ENCODE data around the gene FAM167B. TPM values are rescaled to one million over a fixed set of nuclear protein-coding genes. Genes with fewer than 3 reads are reported as not detected.
"Not testable (repeated sequence)": the region's sequence is repeated elsewhere in the genome, so short reads cannot be mapped to it uniquely, and the experiment has no call there.

The FAM167B gene
- total RNA-seq, 1 donor = 5.2 TPM

DNA sequence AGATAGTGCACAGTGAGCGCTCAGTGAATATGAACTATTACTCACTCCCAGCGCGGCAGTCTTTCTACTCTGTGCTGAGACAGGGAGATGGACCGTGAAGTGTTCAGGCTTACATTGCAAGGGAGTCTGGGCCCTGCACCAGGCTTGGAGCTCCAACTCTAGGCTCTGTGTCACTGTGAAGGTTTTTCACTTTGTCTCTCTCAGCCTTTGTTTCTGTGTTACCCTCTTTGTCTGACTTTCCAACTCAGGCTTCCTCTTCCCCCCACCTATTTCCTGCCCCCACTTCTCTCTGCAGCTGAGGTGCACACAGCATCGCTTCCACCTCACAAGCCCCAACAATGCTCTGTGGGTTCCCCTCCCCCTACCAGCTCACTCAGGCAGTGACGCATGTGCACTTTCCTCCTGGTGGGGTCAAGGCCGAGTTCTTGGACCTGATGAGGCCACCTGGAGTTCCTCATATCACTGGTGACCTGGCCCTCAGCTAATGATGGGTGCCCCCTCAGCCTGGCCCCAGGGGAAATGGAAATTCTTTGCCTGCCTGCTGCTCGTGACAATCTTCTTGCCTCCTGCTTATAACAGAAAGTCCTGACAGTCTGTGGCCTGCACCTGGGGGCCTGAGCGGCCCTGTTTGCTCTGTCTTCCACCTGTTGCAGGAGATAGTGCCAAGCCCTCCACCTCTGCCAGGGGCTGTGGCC lies 3.0 kb downstream of the FAM167B start:
- TF ChIP-seq, protein P1, sequence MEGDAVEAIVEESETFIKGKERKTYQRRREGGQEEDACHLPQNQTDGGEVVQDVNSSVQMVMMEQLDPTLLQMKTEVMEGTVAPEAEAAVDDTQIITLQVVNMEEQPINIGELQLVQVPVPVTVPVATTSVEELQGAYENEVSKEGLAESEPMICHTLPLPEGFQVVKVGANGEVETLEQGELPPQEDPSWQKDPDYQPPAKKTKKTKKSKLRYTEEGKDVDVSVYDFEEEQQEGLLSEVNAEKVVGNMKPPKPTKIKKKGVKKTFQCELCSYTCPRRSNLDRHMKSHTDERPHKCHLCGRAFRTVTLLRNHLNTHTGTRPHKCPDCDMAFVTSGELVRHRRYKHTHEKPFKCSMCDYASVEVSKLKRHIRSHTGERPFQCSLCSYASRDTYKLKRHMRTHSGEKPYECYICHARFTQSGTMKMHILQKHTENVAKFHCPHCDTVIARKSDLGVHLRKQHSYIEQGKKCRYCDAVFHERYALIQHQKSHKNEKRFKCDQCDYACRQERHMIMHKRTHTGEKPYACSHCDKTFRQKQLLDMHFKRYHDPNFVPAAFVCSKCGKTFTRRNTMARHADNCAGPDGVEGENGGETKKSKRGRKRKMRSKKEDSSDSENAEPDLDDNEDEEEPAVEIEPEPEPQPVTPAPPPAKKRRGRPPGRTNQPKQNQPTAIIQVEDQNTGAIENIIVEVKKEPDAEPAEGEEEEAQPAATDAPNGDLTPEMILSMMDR (IDR thresholded peaks at IDR 0.05; ENCODE audit: insufficient read depth, low read depth, low read length) = no peak
- DNase-seq (ENCODE audit: low read depth) = no peak
- H3K4me3 ChIP-seq (ENCODE audit: low read depth, low read length) = no peak overlapping the region

DNA sequence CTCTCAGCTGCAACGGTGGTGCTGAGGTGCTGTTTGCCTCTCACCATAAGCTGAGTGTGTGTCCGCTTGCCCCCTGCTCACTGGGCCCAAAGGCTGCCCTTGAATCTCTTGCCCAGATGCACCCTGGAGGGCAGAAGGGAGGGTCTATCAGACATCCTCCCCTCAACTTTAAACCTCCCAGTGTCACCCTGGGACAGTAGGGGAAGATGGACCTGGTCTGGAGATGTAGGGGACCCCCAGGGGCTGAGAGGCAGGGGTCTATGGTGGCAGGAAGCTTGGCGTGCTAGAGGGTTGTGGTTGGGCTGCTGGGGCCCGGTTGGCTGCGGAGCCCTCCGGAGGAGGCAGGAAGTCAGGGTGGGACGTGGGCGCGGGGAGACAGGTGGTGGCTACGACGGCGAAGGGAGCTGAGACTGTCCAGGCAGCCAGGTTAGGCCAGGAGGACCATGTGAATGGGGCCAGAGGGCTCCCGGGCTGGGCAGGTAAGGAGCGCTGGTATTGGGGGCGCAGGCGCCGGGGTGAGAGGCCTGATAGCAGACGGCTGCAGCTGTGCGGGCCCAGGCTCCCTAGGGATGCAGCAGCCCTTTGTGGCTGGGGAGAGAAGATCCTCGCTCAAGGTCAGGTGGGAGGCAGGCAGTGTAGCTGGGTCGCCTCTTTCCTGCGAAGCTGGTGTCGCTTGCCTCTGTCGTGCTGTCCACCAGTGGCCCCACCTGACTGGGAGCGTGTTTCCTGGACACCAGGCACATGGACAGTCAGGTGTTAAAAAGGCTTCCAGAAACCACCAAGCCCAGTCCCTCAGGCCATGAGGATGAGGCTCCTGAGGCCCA lies 4.1 kb downstream of the FAM167B start, which contains the start of gene LCK:
Gene LCK, plus strand, starts transcription at position 373 of the 824 bp plus-strand sequence. CDS start 23,065 bp downstream, outside the sequence.
- no peak for DNase-seq (ENCODE audit: low read depth)
- no peak within 1 kb of the TSS for H3K4me3 ChIP-seq (ENCODE audit: low read depth, low read length)
- TF ChIP-seq, protein P1 (IDR thresholded peaks at IDR 0.05; ENCODE audit: insufficient read depth, low read depth, low read length) = no peak

DNA sequence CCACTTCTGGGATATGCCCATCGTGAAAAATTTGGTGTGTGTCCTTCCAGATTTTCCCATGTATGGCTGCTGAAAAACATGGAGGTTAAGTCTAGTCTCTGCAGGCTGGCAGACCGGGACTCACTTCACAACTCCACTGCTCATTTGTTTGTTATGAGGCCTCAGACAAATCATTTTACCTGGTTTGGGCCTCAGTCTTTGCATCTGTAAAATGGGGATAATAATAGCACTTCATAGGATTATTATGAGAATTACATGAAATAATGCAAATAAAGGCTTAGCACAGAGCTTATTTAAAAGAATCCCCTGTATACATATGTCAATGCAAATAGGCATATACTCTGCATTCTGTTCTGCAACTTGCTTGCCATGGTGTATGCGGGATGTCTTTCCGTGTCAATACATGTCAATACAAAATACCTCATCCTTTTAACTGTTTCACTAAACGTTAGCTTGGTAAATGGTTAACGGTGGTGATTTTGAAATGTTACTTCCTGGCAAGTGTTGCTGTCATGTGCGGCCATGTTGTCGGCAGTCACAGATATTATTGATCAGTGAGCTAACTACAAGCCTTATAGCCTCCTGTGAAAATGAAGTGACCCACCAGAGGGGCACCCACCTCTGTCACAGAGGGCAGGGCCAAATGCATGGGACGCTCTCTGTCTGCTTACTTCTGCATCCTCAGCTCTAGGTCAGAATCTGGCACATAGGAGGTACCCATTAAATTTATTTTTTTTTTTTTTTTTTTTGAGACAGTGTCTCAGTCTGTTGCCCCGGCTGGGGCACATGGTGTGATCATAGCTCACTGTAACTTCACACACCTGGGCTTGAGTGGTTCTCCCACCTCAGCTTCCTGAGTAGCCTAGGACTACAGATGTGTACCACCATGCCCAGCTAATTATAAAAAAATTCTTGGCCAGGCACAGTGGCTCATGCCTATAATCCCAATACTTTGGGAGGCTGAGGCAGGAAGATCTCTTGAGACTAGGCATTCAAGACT lies 8.3 kb downstream of the FAM167B start:
- no peak overlapping the region for H3K4me3 ChIP-seq (ENCODE audit: low read depth, low read length)
- DNase-seq (ENCODE audit: low read depth) = no peak
- TF ChIP-seq, protein P1 (IDR thresholded peaks at IDR 0.05; ENCODE audit: insufficient read depth, low read depth, low read length) = no peak

DNA sequence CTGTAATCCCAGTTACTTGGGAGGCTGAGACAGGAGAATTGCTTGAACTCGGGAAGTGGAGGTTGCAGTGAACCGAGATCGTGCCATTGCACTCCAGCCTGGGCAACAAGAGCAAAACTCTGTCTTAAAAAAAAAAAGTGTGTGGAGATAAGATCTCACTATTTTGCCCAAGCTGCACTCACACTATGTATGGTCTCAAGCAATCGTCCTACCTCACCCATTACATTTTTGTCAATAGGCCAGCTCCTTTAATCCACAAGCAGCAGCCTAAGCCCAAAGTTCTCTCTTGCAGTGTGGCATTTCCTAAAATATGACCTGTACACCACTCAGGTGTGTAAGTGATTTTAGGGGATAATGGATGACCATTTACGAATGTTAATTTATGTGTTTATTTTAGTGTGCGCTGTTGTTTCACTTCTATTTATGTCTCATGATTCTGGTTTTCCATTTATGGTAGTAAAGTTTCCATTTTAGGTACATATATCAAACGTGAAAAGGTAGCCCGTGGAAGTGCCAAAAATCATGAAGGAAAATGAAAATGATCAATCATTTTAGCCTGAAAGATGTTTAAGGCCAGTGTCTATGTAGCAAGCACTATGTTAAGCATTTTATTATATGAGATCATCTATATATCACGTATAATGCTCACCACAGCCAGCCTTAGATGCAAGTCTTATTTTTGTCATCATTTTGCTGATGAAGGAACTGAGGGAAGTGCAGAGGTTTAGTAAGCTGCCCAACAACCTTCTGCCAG lies 9.6 kb downstream of the FAM167B start:
- H3K4me3 ChIP-seq (ENCODE audit: low read depth, low read length) = no peak overlapping the region
- TF ChIP-seq, protein P1 (IDR thresholded peaks at IDR 0.05; ENCODE audit: insufficient read depth, low read depth, low read length) = no peak
- no peak for DNase-seq (ENCODE audit: low read depth)

DNA sequence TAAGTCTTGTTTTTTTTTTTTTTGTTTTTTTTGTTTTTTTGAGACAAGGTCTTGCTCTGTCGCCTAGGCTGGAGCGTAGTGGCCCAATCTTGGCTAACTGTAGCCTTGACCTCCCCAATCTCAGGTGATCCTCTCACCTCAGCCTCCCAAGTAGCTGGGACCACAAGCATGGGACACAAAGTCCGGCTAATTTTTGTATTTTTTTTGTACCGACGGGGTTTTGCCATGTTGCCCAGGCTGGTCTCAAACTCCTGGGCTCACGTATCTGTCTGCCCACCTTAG lies 10.1 kb downstream of the FAM167B start:
- no peak overlapping the region for H3K4me3 ChIP-seq (ENCODE audit: low read depth, low read length)
- TF ChIP-seq, protein P1 (IDR thresholded peaks at IDR 0.05; ENCODE audit: insufficient read depth, low read depth, low read length) = no peak
- no peak for DNase-seq (ENCODE audit: low read depth)

DNA sequence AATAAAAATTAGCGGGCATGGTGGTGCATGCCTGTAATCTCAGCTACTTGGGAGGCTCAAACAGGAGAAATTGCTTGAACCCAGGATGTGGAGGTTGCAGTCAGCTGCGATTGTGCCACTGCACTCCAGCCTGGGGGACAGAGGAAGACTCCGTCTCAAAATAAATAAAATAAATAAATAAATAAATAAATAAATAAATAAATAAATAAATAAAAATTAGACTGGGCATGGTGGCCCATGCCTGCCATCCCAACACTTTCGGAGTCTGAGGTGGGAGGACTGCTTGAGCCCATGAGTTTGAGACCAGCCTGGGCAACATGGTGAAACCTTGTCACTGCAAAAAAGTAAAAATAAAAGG lies 16.2 kb downstream of the FAM167B start:
- not testable (repeated sequence) for H3K4me3 ChIP-seq (ENCODE audit: low read depth, low read length); DNase-seq (ENCODE audit: low read depth)

All from fibroblast of villous mesenchyme (primary cell).